B cell (primary cell): Measurements from ENCODE around the gene POLR1E. TPM values are rescaled to one million over a fixed set of nuclear protein-coding genes. Genes with fewer than 3 reads are reported as not detected.

ENCODE experiments used
- ATAC-seq: fragments of 200-7000 bp; cut with Tn5 transposase; one replicate; pipeline ENCODE4 v1.10.0; 2021; ENCODE audit warnings: low read depth, mild to moderate bottlenecking, moderate number of reproducible peaks, moderate library complexity
- CTCF ChIA-PET: fragments of 350-600 bp; sonication (Branson Sonifier 250); formaldehyde crosslinking; loops from one replicate; lab custom pipeline; 2021; ENCODE audit warnings: antibody characterized with exemption, inconsistent platforms; lab: Charles Lee
- POLR2A ChIA-PET: fragments of 350-600 bp; sonication (Branson Sonifier 250); formaldehyde crosslinking; loops from one replicate; lab custom pipeline; 2021; ENCODE audit warnings: antibody characterized with exemption; lab: Charles Lee
- DNase-seq: peaks from one replicate; pipeline ENCODE4 v3.0.0; 2013
- H2AFZ ChIP-seq: 2 replicates; pipeline ENCODE4 v1.6.1; 2012; ENCODE audit warnings: mild to moderate bottlenecking, low read depth, low read length; ENCODE audit not compliant: insufficient read depth, poor library complexity, severe bottlenecking
- H3K27ac ChIP-seq, 2 donors: 1 replicate in 1 of 2; 2 replicates in 1 of 2; pipeline ENCODE4 v1.5.1; 2012 to 2013; ENCODE audit warnings: low read length in 2 of 2, mild to moderate bottlenecking in 2 of 2, moderate library complexity in 1 of 2
- H3K27me3 ChIP-seq, 4 experiments: fragments of 200-600 bp in 1 of 4; sonication (generic) in 1 of 4; replicated peaks in 1 of 4; 1 replicate in 2 of 4; 2 replicates in 2 of 4; pipeline versions ENCODE4 v1.6.1 to v1.7.0; 2013 to 2016; ENCODE audit warnings: low read length in 3 of 4, mild to moderate bottlenecking in 2 of 4, mixed read lengths in 1 of 4, moderate library complexity in 1 of 4; ENCODE audit not compliant: insufficient read depth in 4 of 4, control insufficient read depth in 3 of 4; ENCODE audit errors: control extremely low read depth in 1 of 4
- H3K36me3 ChIP-seq, 2 experiments: replicated peaks in 1 of 2; 1 replicate in 1 of 2; 2 replicates in 1 of 2; pipeline versions ENCODE4 v1.6.1 to v1.7.1; 2013; ENCODE audit warnings: low read length in 1 of 2; ENCODE audit not compliant: insufficient read depth in 2 of 2, control insufficient read depth in 1 of 2; ENCODE audit errors: control extremely low read depth in 1 of 2, extremely low read depth in 1 of 2
- H3K4me1 ChIP-seq, 2 donors: fragments of 200-600 bp in 1 of 2; sonication (generic) in 1 of 2; 1 replicate in 1 of 2; 2 replicates in 1 of 2; pipeline versions ENCODE4 v1.5.1 to v1.6.1; 2013 to 2017; ENCODE audit warnings: low read length in 2 of 2; ENCODE audit not compliant: control insufficient read depth in 2 of 2, insufficient read depth in 2 of 2
- H3K4me2 ChIP-seq: replicated peaks from 2 replicates; pipeline ENCODE3; 2012; ENCODE audit warnings: mild to moderate bottlenecking, low read depth, low read length; ENCODE audit not compliant: poor library complexity, severe bottlenecking
- H3K4me3 ChIP-seq, 5 experiments: fragments of 200-600 bp in 1 of 5; sonication (generic) in 1 of 5; 1 replicate in 3 of 5; 2 replicates in 2 of 5; pipeline versions ENCODE4 v1.5.1 to v1.7.0; 2011 to 2016; ENCODE audit warnings: low read length in 4 of 5, mild to moderate bottlenecking in 4 of 5, low read depth in 2 of 5, control low read depth in 1 of 5, moderate library complexity in 1 of 5; ENCODE audit not compliant: insufficient read depth in 1 of 5; ENCODE audit errors: control extremely low read depth in 1 of 5, extremely low read depth in 1 of 5
- H3K79me2 ChIP-seq: fragments of 200-600 bp; sonication (generic); one replicate; pipeline ENCODE4 v1.6.0; 2016; ENCODE audit warnings: low read length; ENCODE audit not compliant: control insufficient read depth, insufficient read depth
- H3K9ac ChIP-seq: fragments of 200-600 bp; sonication (generic); 2 replicates; pipeline ENCODE4 v1.6.1; 2017; ENCODE audit warnings: mild to moderate bottlenecking, low read length, moderate library complexity
- H3K9me3 ChIP-seq, 3 donors: one replicate each; pipeline versions ENCODE4 v1.6.1 to v1.7.1; 2013; ENCODE audit warnings: low read length in 2 of 3; ENCODE audit not compliant: control insufficient read depth in 2 of 3, insufficient read depth in 1 of 3; ENCODE audit errors: control extremely low read depth in 1 of 3
- H4K20me1 ChIP-seq: 2 replicates; pipeline ENCODE4 v1.6.0; 2012; ENCODE audit warnings: mild to moderate bottlenecking, low read length; ENCODE audit not compliant: insufficient read depth, control insufficient read depth, poor library complexity, severe bottlenecking
- H3K27ac Mint-ChIP-seq: one replicate; pipeline ENCODE4 v1.8.0; 2021; ENCODE audit warnings: mixed read lengths
- H3K27me3 Mint-ChIP-seq: one replicate; pipeline ENCODE4 v1.8.0; 2021; ENCODE audit warnings: mixed read lengths
- H3K4me1 Mint-ChIP-seq: one replicate; pipeline ENCODE4 v1.8.0; 2021; ENCODE audit warnings: mixed read lengths
- H3K4me3 Mint-ChIP-seq: one replicate; pipeline ENCODE4 v1.8.0; 2021; ENCODE audit warnings: mixed read lengths
- H3K9me3 Mint-ChIP-seq: one replicate; pipeline ENCODE4 v1.8.0; 2022; ENCODE audit warnings: mixed read lengths; ENCODE audit not compliant: insufficient read depth
- CTCF ChIP-seq: fragments of 200-600 bp; IDR thresholded peaks from one replicate; pipeline ENCODE4 v1.8.0; 2022; ENCODE audit warnings: antibody characterized with exemption, mild to moderate bottlenecking
- EZH2 ChIP-seq: IDR thresholded peaks from 2 replicates; pipeline ENCODE4 v1.6.1; 2012; ENCODE audit warnings: borderline replicate concordance, low read depth, mild to moderate bottlenecking, moderate library complexity, low read length; ENCODE audit not compliant: insufficient read depth, poor library complexity, severe bottlenecking
- WGBS: methylation state at CpG from one replicate; pipeline ENCODE4 v1.1.5; 2013; ENCODE audit warnings: missing lambda C conversion rate; ENCODE audit not compliant: insufficient coverage; 5-methylcytosine and 5-hydroxymethylcytosine counted together
- intact Hi-C: fragments of 100-400 bp; cut with micrococcal nuclease; formaldehyde crosslinking; loops from one replicate; pipeline ENCODE4 v1.10.0; 2022
- polyA plus RNA-seq: library from polyadenylated mRNA; depleted of rRNA; stranded (reverse); fragments of >200 nt; gene quantifications from 2 replicates; pipeline ENCODE4 v1.2.3, GENCODE V29; 2012
- total RNA-seq, 2 donors: library from RNA; stranded (reverse); fragments of 120-200 nt in 1 of 2; gene quantifications; 1 replicate in 1 of 2; 2 replicates in 1 of 2; pipeline versions ENCODE4 v1.2.3 to v1.2.4, GENCODE V29; 2013 to 2022

POLR1E gene
- total and polyA plus RNA-seq, 2 donors (not counting 1 experiment from before 2014, with no cell fraction given), result 11.6 to 31.0 TPM

GRCh38 chr9:37486256-37486615 lies 488 bp downstream of the POLR1E start:
- no peak for TF ChIP-seq CTCF
- TF ChIP-seq EZH2, result no peak
- H3K4me1 Mint-ChIP-seq, result peaks cover 32% of the 10 kb centered on the region
- Histone ChIP-seq H3K79me2 (peaks cover 31% of the 10 kb centered on the region), H3K27ac (peak overlapping the region; percentile 18 to 62), H3K36me3 (peaks cover 0 to 15% of the 10 kb centered on the region in 2 experiments), H4K20me1 (no peaks in the 10 kb centered on the region), H3K27me3 (peaks cover 0 to 4% (median 2%) of the 10 kb centered on the region in 4 experiments), H3K9ac (peak overlapping the region; percentile 83), H3K4me2 (peak overlapping the region; percentile 98), H3K4me3 (peak overlapping the region; percentile 27 to 93 (median 89)), H3K9me3 (no peaks in the 10 kb centered on the region), H2AFZ (peak overlapping the region; percentile 91), H3K4me1 (peaks cover 24 to 26% of the 10 kb centered on the region in 2 donors)
- 0% methylated on average over 7 of the region's 7 CpGs for WGBS
- CTCF ChIA-PET, result interaction anchor here (0.9 to 1.2 kb wide), 5 partner anchors 9 to 614 kb away, joined by 3 to 7 read pairs (median 4); partner anchors contain the start of gene TOMM5
- ATAC-seq (no peak), DNase-seq (peak; percentile 29)
- POLR2A ChIA-PET, result interaction anchor here (1.0 to 2.0 kb wide), 3 partner anchors 20 to 106 kb away, joined by 5 to 10 read pairs (median 5); partner anchors contain the start of genes FBXO10, TOMM5 and ZBTB5
- peaks cover 6% of the 10 kb centered on the region for H3K27me3 Mint-ChIP-seq
- H3K4me3 Mint-ChIP-seq, result peak overlapping the region; percentile 94
- peak overlapping the region; percentile 95 for H3K27ac Mint-ChIP-seq
- no peaks in the 10 kb centered on the region for H3K9me3 Mint-ChIP-seq
- intact Hi-C loops, result loop anchor here (5.0 to 10.0 kb wide), 3 partner anchors 81 to 416 kb away; partner anchors contain the start of genes EXOSC3 and SLC25A51
